ENCODE measurements around the gene RPTOR.

DNA sequence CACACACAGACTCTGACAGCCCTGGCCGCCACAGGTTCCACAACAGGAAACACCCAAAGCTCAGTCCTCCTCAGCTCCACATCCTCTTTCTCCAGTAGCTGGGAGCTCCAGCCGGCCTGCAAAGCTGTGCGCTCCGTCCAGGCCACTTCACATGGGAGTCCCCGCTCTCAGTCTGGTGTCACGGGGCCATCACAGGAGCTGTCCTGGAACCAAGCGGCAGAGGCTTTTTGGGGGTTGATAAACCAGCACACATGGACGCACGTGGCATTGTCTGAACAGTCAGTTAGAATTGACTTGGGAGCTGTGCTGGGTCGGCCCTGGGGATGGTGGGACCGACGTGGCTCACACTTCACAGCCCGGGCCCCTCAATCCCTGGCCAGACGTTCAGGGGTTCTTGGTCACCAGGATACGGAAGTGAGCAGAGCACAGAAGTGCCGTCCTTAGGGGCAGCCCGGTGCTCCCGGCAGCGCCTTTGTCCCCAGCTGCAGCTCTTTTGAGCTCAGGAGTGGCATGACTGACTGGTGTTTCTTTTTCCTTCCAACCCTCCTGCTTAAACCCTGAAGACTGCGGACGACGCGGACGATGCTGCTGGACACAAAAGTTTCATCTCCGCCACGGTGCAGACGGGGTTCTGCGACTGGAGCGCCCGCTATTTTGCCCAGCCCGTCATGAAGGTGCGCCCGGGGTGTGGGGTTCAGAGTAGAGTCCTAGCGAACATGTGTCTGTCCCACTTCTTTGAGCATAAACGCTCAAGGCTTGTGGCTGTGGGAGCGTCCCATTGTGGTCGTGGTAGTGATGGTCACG lies 380.4 kb downstream of the RPTOR start:
- TF ChIP-seq, protein P1, sequence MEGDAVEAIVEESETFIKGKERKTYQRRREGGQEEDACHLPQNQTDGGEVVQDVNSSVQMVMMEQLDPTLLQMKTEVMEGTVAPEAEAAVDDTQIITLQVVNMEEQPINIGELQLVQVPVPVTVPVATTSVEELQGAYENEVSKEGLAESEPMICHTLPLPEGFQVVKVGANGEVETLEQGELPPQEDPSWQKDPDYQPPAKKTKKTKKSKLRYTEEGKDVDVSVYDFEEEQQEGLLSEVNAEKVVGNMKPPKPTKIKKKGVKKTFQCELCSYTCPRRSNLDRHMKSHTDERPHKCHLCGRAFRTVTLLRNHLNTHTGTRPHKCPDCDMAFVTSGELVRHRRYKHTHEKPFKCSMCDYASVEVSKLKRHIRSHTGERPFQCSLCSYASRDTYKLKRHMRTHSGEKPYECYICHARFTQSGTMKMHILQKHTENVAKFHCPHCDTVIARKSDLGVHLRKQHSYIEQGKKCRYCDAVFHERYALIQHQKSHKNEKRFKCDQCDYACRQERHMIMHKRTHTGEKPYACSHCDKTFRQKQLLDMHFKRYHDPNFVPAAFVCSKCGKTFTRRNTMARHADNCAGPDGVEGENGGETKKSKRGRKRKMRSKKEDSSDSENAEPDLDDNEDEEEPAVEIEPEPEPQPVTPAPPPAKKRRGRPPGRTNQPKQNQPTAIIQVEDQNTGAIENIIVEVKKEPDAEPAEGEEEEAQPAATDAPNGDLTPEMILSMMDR (conservative IDR thresholded peaks at IDR 0.05 in 1 of 2, IDR thresholded peaks at IDR 0.05 in 1 of 2; ENCODE audit: low read depth in 1 of 2, low read length in 2 of 2): no peak
- TF ChIP-seq EZH2 (IDR thresholded peaks at IDR 0.05; ENCODE audit: low read length, missing control alignments): no peak
